ENCODE measurements around the gene PRICKLE3.
"Not testable (repeated sequence)": the region's sequence is repeated elsewhere in the genome, so short reads cannot be mapped to it uniquely, and the experiment has no call there.

PRICKLE3 gene

DNA sequence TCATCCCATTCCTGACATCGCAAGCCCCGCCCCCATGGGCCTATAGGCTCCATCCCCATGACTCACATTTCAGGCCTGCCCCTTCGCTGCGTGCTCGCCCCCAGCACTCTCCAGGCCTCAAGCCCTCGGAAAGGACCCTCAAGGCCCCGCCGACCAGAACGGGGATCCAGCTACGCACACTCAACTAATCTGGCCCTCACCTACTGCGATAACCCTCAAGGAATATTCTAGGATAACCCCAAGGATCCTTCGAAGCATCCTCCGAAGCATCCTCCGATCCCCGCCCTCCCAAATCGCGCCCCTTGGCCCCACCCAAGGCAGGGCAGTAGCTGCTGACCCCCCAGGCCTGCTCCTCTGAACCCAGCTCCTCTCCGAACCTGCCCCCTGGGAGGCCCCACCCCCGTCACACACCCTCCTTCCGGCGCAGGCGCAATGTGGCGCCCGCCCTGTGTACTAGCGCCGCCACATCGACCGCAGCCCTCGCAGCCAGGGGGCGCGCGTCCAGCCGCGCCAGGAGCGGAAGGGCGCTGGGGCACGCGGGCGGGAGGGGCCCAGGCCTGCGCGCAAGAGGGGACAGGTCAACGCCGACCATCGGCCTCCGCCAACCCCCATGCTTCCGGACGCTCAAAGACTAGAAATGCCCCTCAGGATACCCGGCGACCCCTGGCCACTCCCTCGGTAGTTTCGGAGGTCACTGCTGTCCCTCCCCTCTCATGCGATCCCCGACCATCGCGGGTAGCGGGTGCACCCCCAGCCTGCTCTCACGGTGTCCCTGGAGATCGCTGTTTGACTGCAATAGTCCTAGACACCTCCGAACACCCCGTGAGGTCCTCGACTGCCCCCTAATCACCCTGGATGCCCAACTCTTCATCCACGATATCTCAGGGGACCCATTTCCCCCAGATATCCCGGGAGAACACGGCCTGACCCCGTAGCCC is 30.0 kb downstream of the PRICKLE3 start:
- peak; percentile 75 for DNase-seq

DNA sequence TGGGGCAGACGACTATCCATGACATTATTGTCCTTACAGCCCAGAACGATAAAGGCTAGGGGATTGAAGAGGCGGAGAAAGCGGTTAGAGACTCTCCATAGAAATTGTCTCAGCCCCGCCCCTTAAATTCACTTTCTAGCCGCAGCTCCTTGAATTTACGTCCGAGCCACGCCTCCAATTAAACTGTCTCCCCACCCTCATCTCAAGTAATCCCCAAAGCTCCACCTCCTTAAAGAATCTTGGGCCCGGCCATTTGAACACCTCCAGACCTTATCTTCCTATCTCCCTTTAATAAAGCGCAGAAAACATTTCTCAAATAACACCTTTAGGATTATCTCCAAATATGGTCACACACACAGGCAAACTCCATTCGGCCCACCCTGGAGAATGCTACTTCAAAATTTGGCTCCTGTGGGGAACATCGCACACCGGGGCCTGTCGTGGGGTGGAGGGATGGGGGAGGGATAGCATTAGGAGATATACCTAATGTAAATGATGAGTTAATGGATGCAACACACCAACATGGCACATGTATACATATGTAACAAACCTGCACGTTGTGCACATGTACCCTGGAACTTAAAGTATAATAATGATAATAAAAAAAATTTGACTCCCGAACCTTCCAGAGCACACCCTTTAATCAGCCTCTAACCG is 30.8 kb downstream of the PRICKLE3 start:
- DNase-seq: no peak

DNA sequence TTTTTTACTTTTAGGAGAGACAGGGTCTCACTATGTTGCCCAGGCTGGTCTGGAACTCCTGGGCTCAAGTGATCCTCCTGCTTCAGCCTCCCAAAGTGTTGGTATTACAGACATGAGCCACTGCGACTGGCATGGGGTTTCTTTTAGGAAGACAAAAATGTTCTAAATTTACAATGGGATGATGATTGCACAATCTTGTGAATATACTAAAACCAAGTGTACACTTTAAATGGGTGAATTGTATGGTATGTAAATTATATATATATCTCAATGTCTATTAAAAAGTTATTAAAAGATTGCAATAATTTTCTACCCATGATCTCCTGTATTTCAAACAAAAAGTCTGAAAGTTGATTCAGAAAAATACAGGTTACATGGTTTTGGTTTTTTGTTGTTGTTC is 32.7 kb downstream of the PRICKLE3 start:
- DNase-seq: no peak

DNA sequence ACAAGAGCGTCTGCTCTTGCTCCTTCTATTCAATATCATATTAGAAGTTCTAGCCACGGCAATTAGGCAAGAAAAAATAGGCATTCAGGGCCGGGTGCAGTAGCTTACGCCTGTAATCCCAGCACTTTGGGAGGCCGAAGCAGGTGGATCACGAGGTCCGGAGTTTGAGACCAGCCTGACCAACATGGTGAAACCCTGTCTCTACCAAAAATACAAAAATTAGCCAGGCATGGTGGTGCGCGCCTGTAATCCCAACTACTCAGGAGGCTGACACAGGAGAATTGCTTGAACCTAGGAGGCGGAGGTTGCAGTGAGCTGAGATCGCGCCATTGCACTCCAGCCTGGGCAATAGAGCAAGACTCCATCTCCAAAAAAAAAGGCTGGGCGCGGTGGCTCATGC is 36.9 kb downstream of the PRICKLE3 start:
- DNase-seq: not testable (repeated sequence)

DNA sequence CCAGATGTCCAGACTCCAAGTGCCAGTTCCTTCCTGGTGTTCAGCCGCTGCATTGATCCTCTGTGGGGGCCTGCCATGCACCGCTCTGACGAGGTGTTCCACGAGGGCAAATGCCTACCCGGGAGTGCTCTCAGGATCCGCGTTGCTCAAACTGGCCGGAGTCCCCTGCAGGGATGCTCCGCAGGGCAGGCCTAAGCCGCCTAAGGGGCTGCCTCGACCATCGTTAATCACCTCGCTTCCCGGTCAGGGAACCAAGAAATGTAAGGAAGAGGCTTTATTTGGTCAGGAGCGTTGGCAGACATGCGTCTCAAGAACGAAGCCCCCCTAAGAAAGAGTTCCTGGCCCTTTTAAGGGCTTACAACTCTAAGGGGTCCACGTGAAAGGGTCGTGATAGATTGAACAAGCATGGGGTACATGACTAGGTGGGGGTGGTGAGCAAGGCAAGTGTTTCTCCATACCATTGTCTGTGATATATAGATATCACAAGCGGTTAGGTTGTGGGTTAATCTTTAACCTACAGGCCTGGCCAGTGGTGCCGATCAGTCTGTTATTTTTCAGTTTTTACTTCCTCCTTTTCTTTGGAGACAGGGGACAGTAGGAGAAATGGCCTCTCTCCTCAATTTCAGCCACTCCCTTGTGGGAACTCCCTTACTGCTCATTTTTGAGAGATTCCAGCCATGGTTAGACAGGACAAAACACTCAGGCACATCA is 37.6 kb downstream of the PRICKLE3 start:
- DNase-seq: not testable (repeated sequence)

DNA sequence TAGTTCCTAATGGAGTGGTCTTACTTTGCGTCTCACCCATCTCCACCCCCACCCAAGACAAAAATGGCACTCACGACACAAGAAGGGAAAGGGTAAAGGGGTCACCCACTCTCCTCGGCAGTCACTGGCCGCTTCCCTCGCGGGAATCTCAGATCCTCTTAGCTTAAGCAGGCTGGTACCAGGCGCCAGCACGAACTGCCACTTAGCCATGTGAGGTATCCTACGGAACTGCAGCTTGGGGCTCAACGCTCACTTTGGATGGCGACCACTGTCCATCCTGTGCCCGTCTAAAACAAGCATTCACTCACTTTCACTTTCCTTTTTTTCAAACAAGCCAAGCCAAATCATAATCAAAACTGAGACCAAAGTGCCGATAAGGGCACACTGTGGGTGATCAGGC is 38.2 kb downstream of the PRICKLE3 start:
- no peak for DNase-seq

DNA sequence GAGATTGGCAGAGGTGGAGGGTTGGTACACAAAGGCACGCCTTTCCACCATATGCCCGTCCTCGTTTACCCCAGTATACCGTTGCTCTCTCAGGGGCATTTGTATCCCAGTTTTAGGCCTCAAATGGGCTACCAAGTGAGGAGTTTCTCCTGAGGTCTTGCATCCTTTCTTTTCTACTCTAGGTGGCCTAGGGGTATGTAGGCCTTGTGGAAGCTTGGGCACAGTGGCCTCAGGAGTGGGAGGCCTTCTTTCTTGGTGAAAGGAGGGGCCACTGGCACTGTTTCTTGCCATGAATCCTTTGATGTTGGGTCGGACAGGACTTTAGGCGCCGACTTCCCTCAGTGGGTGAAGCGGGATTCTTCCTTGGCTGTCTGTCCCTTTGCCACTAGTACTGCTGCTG is 38.9 kb downstream of the PRICKLE3 start:
- DNase-seq: no peak

DNA sequence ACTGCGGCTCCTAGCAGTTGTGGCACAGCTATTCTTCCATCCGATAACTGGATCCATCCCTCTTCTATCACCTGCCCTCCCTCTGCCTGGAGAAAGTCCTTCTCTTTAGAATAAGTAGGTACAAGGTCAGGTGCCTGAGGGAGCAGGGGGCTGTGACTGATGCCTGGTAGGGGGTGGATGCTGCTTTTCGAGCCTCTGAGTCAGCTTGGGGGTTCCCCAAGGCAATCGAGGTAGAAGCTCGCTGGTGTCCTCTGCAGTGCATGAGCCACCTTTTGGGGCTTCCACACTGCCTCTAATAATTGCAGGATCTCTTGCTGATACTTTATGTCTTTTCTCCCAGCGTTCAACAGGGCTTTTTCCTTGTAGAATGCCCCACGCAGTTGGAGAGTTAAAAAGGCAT is 43.0 kb downstream of the PRICKLE3 start:
- DNase-seq: not testable (repeated sequence)

DNA sequence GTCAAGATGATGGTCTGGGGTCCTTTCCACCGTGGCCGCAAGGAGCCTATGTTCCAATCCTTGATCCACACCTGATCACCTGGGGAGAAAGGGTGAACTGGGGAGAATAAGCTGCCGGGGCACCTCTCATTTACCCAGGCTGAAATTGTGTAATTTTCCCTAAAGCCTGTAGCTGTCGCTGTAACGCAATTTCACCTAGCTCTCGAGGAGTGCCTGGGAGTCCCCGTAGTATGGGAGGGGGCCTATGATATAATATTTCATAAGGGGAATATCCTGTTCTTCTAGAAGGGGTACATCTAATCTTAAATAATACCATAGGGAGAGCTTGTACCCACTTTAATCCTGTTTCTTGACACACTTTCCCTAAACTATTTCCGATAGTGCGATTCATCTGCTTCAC is 43.9 kb downstream of the PRICKLE3 start:
- not testable (repeated sequence) for DNase-seq

DNA sequence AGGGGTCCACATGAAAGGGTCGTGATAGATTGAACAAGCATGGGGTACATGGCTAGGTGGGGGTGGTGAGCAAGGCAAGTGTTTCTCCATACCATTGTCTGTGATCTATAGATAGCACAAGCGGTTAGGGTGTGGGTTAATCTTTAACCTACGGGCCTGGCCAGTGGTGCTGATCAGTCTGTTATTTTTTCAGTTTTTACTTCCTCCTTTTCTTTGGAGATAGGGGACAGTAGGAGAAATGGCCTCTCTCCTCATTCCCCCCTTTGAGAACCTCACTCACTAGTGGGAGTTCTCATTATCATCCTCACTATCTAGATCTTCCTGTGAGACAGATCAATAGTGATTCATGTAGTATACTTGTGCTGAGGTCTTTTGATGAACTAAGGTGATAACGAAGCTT is 46.5 kb downstream of the PRICKLE3 start:
- DNase-seq: no peak

DNA sequence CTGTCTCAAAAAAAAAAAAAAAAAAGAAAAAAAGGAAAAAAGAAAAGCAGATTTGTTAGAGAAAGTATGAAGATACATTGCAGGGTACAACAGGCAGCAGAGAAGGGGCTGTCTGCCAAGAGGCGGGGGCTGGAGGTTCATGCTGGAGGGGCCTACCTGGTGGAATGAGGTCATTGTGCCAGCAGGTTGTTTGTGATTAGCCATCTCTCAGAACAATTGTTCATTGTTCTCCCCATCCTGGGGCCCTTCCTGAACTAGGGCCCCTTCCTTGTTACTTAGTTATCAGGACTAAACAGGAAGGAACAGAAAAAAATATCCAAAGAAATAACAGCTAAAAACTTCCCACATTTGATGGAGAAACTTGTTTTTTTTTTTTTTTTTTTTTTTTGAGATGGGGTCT is 48.7 kb downstream of the PRICKLE3 start:
- no peak for DNase-seq

DNA sequence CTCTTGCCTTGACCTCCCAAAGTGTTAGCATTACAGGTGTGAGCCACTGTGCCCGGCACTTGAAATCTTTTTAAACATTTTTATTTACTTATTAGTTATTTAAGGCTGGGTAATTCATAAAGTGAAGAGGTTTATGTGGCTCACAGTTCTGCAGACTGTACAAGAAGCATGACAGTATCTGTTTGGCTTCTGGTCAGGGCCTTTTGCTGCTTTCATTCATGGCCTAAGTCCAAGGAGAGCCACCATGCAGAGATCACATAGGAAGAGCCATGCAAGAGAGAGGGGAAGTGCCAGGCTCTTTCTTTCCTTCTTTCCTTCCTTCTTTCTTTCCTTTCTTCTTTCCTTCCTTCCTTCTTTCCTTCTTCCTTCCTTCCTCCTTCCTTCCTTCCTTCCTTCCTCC is 52.4 kb downstream of the PRICKLE3 start:
- DNase-seq: no peak

DNA sequence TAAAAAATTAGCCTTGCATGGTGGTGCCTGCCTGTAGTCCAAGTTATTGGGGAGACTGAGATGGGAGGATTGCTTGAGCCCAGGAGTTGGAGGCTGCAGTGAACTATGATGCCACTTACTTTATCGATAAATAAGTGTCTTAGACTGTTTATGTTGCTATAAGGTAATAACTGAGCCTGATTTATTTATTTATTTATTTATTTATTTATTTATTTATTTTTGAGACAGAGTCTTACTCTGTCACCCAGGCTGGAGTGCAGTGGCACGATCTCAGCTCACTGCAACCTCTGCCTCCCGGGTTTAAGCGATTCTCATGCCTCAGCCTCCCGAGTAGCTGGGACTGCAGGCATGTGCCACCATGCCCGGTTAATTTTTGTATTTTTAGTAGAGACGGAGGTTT is 53.9 kb downstream of the PRICKLE3 start:
- not testable (repeated sequence) for DNase-seq

DNA sequence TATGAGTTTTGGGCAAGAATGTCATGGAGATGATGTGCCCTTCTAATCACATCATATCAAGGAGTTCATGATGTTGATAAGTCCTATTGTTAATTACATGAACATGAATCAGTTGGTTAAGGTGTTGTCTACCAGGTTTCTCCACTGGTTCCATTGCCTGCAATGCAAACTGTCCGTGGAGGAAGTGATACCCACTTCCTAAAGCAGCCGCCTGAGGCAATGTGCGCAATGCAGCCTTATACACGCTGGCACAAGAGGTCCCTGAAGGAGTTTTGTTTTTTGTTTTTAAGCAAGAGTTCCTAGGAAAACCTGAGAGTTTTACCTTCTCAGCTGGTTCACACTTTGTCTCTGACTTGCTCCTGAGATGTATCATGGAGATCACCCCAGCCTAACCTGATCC is 56.7 kb downstream of the PRICKLE3 start:
- no peak for DNase-seq

DNA sequence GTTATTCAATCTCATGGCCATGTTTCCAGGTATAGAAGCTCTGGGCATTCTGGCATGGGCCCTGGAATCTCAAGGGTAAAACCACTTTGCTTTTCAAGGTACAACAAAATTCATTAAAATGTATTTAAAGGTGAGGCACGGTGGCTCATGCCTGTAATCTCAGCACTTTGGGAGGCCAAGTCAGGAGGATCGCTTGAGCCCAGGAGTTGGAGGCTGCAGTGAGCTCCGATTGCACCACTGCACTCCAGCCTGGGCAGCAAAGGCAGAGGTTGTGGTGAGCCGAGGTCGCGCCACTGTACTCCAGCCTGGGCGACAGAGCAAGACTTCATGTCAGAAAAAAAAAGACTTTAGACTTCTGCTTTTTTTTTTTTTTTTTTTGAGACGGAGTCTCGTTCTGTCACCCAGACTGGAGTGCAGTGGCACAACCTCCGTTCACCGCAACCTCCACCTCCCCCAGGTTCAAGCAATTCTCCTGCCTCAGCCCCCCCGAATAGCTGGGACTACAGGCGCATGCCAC is 58.4 kb downstream of the PRICKLE3 start:
- DNase-seq: not testable (repeated sequence)
